Body of pancreas (tissue), 4 donors: ENCODE measurements around the gene TCTN2.

ENCODE experiments used
- CTCF ChIP-seq, 7 experiments: fragments of 450-650 bp in 4 of 7; fragments of 200-600 bp in 3 of 7; sonication (generic) in 3 of 7; IDR thresholded peaks; one replicate each; pipeline ENCODE4 v1.5.1; 2016 to 2019; ENCODE audit warnings: antibody characterized with exemption in 7 of 7
- POLR2A ChIP-seq, 3 donors: fragments of 450-650 bp; IDR thresholded peaks; one replicate each; pipeline ENCODE4 v1.6.1; 2016; ENCODE audit warnings: antibody characterized with exemption in 3 of 3, mild to moderate bottlenecking in 2 of 3

- TF ChIP-seq CTCF (IDR thresholded peaks at IDR 0.05) (no peak), POLR2A (IDR thresholded peaks at IDR 0.05) (no peak)
These were observed 52.9 kb downstream of the TCTN2 start for GRCh38 chr12:123723765-123724164.
